SKM-1 (cell line): ENCODE measurements around the gene PCP4.

ENCODE experiments used
- DNase-seq: peaks from one replicate; lab custom pipeline; 2025; ENCODE audit not compliant: unreplicated experiment; lab: John Stamatoyannopoulos, UW

The PCP4 gene

GRCh38 chr21:39915881-39916280 is 48.6 kb downstream of the PCP4 start:
- DNase-seq, result no peak

- no peak for DNase-seq
These were observed 51.3 kb downstream of the PCP4 start for GRCh38 chr21:39918558-39918957.

DNA sequence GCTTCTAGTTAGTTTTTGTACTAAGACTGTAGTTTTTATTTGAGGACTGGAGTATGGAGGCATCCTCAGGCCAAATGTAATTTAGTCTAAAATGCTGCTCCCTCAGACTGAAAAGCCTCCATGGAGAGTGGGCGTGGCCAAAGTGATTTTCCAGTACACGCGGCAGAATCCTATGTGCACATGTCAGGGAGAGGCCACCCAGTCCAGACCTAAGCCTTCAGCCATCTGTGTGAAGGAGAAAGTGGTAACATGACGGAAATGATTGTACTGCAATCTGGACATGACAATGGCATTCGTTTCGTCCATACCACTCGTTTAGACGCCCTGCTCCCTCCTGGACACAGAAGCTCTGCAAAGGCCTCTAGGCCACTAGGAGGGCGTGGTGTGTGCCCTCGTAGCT is 56.2 kb downstream of the PCP4 start:
- no peak for DNase-seq

DNA sequence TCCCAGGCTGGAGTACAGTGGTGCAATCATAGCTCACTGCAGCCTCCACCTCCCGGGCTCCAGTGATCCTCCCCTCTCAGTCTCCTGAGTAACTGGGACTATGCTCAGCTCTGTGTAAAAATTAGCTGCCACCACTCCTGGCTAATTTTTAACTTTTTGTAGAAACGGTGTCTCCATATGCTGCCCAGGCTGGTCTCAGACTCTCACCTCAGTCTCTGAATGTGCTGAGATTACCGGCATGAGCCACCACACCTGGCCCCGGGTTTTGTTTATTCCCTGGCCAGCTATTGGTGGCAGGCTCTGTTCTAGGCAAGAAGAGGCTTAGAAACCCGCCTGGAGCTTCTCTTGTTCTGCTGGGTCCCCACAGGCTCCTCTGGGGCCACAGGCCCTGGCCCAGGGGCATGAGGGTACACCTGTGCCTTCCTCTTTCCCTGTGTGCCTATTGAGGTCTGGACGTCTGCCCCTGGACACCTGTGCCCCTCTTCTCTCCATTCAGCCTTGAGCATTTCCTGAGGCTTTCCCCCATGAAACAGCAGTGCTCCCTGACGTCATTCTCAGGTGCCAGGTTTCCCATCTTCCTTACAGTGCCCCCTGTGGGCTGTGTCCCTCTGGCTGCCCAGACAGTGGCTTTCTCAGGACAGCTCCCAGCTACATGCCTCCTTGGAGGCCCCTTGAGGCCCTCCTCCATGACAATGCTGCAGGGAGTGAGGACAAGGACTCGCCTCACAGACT is 57.5 kb downstream of the PCP4 start:
- no peak for DNase-seq

- no peak for DNase-seq
These were observed 60.2 kb downstream of the PCP4 start for GRCh38 chr21:39927304-39927886.

GRCh38 chr21:39932335-39932734 is 65.1 kb downstream of the PCP4 start:
- DNase-seq, result no peak

DNA sequence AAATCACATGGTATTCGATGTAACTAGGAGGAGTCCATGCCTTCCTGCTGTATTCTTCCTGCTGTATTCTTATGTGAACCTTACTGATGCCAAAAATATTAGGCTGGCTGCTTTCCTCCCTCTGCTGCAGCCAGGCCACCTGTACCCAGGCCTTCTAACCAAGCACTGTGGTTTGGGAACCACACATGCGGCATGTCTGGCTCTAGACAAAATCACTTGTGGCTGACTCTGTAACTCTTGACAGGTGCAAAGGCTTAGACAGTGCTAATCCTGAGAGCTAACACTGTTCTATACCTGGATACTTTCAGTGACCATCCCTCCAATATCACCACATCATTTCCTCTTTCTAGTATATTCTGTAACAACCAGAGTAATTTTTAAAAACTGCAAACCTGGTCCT is 67.7 kb downstream of the PCP4 start:
- no peak for DNase-seq

DNA sequence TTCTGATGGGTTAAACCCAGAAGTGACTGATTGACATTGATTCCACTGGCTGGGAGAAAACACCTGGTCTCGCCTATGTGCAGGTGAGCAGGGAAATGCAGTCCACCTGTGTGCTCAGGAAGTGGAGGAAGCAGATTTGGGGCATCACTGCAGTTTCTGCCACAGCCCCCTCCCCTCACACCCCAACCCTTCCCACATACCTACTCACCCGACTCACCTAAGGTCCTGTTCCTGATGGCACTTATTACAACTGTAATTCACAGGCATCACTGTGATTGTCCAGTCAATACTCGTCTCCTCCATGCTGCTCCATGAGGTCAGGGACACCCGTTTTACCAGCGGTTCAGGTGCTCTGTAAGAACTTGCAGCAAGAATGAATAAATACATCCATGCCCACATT is 68.5 kb downstream of the PCP4 start:
- no peak for DNase-seq

DNA sequence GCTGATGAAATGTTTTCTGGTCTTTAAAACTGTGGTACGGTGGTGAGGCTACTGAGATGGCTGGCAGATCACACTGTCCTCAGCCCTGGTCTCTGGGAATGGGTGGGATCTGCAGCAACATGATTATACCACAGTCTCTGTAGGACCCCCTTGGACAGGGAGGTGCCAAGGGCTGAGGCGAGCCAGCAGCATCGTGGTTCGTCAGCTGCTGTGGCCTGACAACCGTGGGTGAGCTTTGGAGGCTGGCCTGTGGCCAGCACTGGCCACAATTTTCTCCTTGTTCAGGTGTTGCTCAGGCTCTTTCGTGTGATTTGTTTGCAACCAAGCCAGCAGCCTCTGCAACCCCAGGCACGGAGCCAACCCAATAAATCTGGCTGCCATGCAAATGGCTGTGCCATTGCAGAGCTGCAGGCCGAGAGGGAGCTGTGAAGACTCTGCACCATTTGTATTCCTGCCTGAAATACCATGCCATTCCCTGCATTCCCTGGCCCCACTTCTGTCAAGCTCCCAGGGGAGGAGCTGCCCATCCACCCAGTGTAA is 70.9 kb downstream of the PCP4 start:
- no peak for DNase-seq

DNA sequence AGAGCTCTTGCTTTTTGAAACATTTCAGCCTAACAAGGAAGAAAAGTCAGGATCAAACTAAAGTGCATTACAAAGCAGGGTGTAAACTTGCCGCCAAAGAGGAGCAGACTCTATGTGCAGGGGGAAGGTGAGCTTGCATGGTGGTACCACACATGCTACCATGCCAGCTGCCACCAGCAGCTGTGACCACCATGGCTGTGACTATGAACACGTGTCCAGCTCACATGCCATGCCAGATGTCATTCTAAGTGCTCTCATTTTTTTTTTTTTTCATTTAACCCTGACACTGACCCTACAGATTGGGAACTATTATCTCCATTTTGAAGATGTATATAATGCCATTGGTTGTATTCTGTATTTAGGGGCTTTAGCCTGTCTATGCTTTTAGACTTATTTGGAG is 79.0 kb downstream of the PCP4 start:
- DNase-seq, result no peak

- no peak for DNase-seq
These were observed 79.8 kb downstream of the PCP4 start for GRCh38 chr21:39947031-39947430.

DNA sequence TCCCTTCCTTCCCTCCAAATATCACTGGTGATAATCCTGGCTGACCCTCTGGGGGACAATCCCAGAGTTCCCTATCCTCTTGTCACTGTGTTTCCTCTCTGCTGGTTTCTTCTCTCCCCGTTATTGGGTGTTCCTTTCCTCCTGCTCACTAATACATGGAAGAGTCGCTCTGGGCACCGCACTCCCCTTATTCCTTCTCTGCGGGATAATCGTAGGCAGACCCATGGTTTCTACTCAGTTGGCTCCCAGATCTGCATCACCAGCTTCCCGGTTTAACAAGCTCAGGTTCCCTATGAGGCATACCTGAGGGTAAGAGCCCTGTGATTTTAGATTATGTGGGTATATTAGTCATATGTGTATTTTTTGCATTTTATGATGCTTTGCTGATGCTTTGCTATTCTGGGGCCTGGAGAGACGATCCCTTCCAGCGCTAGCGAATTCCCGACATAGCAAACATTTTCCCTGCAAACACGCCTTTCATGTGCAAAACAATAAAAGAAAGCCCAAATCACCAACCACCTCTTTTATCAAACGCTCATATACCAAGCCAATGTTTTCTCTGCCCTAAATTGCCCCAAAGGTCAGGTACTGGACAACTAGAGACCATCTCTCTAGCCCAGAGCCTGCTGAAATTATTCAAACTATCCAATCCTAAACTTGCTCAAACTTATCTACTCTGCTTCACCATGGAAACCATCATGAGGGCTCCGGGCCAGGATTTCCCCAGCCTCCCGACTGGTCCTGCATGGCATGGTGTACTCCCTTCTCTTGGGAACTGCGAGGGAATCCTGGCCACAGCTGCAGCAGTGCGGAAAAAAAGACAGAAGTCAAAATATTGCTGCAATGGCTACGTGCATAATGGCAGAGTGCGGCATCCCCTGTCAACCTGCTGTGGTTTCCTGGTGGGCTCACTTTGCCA is 84.2 kb downstream of the PCP4 start:
- DNase-seq, result no peak

DNA sequence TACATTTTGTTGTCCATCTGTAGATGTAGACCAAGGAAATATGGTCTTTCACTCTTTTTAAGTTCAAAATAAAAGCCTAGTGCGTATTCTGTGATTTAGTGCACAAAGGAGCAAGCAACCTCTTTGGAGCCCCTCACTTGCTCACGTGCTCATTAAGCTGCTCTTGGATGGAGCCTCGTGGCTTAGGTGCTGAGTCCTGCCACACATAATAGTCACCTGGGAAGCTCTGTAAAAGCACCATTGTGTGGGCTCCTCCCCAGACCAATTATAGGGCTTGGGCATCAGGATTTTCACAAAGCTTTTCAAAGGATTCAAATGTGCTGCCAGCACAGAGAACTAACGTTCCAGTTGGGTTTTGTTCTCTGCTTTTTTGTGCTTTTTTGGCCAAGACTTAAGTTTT is 85.0 kb downstream of the PCP4 start:
- no peak for DNase-seq

GRCh38 chr21:39954570-39954969 is 87.3 kb downstream of the PCP4 start:
- DNase-seq, result no peak

GRCh38 chr21:39955326-39955725 is 88.1 kb downstream of the PCP4 start:
- no peak for DNase-seq

DNA sequence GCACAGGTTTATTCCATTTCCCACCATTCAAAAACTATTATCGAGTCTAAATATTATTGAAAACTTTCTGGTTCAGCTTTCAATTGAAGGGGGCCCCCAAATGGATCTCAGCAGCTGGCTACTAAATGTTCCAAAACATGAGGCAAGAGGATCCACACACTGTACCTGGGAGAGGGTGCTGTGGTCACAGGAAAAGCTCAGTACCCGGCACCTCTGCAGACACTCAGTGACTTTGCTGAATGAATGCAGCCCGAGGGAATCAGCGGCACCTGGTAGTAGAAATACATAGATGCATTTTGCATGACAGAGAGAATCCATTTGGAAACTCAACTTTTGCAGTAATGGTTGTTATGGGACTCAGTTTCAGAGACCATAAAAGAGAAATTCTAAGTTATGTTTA is 89.3 kb downstream of the PCP4 start:
- no peak for DNase-seq

GRCh38 chr21:39958731-39959130 is 91.5 kb downstream of the PCP4 start:
- DNase-seq, result no peak

DNA sequence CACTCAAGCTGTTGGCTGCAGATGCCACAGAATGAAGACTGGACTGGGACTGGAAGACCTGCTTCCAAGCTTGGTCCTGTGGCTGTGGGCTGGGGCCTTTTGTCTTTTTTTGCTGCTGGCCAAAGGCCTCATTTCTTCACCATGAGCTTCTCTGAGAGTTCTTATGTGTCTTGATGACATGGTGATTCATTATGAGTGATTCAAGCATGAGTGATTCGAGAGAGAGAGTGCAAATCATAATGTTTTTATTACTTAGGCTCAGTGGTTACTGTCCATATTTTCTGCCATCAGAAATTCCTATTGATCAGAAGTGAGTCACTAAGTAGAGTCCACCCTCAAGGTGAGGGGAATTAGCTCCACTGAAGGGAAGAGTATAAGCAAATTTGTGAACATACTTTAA is 94.0 kb downstream of the PCP4 start:
- DNase-seq, result no peak

DNA sequence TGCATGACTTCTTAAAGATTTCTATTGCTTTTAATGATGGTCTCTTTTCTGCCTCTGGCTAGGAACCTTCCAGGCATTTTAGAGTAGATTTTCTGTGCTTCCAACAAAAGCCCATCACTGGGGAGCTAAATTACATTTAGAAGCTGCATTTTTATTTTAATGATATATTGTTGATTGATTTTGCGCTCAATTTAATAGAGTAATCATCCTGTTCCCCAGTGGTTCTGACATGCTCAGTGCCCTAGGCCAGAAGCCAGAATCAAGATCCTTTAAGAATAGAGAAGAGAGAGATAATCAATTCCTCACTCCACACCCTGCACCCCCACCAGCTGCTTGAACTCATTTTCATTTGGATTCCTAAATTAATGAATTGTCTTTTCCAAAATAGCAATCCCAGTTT is 97.8 kb downstream of the PCP4 start:
- no peak for DNase-seq

DNA sequence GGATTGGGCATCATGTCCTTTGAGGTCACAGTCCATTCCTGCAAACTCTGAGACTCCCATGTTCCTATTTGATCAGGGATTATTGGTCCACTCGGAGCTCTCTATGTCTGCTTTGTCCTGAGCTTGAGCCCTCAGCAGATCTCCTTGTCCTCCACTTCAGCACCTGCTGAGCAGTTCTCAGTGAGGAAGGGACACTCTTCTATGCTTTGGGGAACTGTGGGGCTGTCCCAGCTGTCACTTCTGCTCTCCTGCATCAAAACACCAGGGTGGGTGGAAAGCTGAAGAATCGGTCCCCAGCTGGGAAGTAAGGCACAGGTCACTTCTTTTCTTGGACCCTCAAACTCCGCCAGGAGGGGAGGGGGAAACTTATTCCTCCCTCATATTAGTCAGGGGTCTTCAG is 99.5 kb downstream of the PCP4 start:
- no peak for DNase-seq

DNA sequence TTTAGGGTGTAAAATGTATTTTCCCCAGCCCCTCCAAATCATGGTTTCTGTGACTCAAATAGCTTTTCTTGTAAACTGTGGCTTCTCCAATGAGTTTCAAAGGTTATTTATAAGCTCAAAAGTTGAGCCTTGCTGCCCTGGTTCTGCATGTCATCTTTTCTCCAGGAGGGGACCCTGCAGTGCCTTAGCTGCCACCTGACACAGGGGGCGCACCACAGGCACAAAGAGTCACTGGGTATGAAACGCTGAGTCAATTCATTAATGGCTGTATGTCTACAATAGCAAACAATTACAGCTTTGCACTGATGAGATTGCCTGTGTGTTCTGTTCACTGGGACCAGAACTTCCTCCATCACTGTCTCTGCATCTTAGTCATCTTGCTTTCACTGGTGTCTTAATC is 100.8 kb downstream of the PCP4 start:
- no peak for DNase-seq
